ENCODE results near the gene LTBP1.

GRCh38 chr2:33419581-33420200 lies 472.9 kb downstream of the LTBP1 start:
- TF ChIP-seq POLR2A (IDR thresholded peaks at IDR 0.05) (no peak), CTCF (IDR thresholded peaks at IDR 0.05) (no peak), EP300 (IDR thresholded peaks at IDR 0.05) (no peak)

Measured in ovary (tissue), 3 donors.